Lower leg skin (tissue), 3 donors: ENCODE data around the gene KRT35.
"Not testable (repeated sequence)": the region's sequence is repeated elsewhere in the genome, so short reads cannot be mapped to it uniquely, and the experiment has no call there.

Experiments used
- CTCF ChIP-seq, 3 donors: fragments of 450-650 bp; IDR thresholded peaks; one replicate each; pipeline ENCODE4 v1.5.1; 2016; ENCODE audit warnings: antibody characterized with exemption in 3 of 3, mild to moderate bottlenecking in 3 of 3, moderate library complexity in 2 of 3
- POLR2A ChIP-seq, 2 donors: fragments of 450-650 bp; IDR thresholded peaks; one replicate each; pipeline ENCODE4 v1.6.1; 2016 to 2017; ENCODE audit warnings: antibody characterized with exemption in 2 of 2, mild to moderate bottlenecking in 1 of 2, moderate library complexity in 1 of 2

- not testable (repeated sequence) for TF ChIP-seq CTCF, POLR2A (IDR thresholded peaks at IDR 0.05)
Observed at GRCh38 chr17:41430376-41430775, 50.6 kb downstream of the KRT35 start.
